Midbrain (tissue), 1 donor: ENCODE data around the gene C1orf35.
A peak's percentile ranks its signal among the peaks of the same experiment; 100 is the strongest.
"Not testable (repeated sequence)": the region's sequence is repeated elsewhere in the genome, so short reads cannot be mapped to it uniquely, and the experiment has no call there.

Source experiments
- DNase-seq: peaks from one replicate; lab custom pipeline; 2025; lab: John Stamatoyannopoulos, UW

Gene C1orf35

DNA sequence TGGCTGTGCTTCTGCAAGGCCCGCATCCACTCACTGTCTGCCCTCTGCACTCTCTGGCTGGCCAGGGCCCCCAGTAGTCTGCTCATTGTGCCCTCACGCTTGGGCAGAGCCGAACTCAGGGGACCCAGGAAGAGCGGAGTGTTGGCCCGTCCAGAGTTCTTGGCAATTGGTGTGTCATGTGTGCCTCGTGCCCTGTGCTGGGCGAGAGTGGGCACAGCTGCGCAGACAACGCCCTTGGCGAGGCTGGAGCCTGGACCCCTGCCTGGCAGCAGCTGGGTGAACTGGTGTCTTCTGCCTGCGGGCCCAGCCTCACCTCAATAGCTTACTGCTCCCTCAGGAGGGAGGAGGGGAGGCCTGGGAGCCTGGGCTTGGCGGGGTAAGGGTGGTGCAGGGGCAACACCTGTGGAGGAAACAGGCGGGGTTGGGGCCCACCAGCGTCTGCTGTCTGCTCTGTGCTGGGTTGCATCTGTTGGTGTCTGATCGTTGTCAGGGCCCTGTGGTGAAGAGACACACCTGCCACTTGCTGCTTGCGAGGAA lies 39.1 kb upstream of the C1orf35 start:
- DNase-seq = no peak

DNA sequence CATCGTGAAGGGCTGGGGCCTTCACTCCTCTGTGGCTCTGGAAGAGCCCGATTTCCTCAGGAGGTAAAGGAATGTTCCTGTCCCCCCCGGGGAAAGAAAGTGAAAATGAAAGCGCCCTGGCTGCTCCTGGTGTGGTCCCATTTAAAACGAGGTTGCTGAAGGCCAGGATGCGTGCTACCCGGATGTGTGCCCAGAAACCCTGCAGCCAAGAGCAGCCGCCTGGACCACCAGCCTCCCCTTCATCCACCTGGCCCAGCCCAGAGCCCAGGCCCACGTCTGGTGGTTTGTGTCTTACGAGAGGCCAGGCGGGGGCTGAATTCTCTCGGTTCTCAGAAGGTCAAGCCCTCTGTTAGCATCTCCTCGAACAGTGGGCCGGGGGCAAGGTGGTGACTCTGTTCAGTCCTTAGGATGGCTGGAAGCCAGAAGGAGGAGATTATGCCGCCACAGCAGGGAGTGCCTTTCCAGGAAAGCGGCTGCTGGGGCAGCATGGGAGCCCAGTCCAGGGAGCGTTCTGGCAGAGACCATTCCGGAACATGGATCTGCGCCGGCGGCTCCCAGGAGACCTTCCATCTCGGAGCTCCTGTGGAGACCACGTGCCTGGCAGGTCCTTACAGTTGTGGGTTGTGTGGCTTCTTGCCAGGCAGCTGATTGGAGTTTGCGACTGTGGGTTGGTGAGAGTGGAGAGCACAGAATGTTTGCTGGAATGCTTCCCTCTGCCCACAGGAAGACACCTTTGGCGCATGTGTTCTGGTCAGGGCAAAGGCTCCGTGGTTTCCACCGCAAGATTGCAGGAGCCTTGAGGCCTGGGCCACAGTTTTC lies 38.3 kb upstream of the C1orf35 start:
- no peak for DNase-seq

DNA sequence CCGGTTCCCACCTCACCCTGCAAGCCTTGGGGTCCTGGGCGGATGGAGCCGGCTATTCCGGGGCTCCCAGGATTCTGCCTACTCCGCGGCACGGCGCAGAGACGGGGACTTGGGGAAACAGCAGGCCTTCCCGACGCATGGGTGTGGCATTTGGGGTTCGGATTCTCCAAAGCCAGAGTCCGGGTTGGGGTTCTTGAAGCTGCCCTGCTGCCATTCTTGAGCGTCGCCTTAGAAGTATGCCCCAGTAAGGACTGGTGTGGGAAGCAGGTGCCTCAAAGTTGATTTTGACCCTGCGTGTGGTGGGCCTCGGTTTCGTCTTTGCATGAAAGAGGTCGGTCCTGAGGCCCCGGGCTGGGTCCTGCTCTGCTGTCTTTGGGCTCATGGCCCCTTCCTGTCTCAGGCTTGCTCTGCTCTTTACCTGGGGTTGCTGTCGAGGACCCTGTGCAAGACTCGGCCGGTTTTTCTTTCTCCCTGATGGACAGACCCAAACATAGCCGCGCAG lies 37.6 kb upstream of the C1orf35 start:
- no peak for DNase-seq

DNA sequence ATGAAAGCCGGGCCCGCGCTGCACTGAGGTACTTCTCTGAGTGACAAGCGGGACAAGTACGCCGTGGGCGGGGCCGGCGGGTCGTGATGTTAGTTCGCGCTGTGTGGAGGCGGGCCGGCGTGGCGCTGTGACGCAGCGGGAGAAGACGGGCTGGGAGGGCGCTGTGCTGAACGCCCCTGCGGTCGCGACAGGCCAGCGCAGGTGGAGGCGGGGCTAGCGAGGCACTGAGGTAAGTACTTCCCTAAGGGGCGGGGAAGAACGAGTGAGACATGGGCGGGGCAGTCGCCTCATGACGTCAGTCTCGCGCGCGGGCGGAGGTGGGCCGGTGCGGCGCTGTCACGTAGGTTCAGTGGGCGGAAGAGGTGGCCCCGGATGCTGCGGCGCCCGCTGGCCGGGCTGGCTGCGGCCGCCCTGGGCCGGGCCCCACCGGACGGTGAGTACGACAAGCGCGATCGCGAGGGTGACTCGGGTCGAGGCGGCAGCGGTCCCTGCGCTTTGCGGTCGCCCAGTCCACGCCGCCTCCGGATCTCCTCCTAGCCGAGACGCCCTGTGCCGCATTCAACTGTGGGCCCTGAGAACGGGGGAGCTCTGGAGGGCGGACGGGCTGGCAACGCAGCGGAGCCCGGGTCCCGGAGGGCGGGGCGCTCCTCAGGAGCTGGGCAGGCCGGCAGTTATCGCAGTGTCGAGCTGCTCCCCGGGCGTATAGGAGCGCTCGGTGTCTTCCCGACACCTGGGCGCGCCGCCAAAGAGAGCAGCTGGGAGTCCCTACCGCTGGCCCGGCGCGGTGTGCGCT lies 37.0 kb upstream of the C1orf35 start, which contains the start of gene GUK1:
TSS of gene GUK1 (plus strand) at position 349 of the 793 bp plus-strand sequence. CDS start at position 373, 24 bp downstream.
- DNase-seq = peak; percentile 95

DNA sequence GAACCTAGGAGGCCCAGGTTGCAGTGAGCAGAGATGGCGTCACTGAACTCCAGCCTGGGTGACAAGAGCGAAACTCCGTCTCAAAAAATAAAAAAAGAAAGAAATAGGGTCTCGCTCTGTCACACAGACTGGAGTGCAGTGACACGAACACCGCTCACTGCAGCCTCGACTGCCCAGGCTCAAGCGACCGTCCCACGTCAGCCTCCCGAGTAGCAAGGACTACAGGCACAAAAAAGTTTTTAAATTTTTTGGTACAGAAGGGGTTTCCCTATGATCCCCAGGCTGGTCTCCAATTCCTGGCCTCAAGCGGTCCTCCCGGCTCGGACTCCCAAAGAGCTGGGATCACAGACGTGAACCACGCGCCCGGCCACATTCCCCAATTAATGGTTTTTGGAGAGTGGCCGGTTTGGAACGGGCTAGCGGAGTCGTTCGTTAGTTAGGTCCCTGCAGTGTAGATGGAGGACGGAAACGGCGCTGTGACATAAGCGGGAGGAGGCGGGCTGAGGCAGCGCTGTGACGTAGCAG lies 36.3 kb upstream of the C1orf35 start:
- no peak for DNase-seq

DNA sequence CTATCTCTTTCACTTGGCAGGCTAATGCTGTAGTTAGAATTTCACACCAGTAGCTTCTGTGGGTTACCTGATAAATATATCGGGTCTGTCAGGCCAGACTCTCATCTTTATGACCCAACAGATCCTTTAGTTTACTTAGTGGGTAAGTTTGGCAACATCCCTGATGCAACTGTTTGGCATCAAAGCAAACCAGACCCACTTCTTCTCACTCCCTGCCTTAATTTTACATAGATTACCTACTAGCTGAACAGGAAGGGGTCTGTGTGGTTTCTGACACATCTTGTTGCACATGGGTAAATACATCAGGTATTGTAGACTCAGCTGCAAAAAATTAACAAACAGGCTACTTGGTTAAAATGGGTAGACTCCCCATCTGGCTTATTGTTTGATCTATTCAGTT lies 33.8 kb upstream of the C1orf35 start:
- no peak for DNase-seq

DNA sequence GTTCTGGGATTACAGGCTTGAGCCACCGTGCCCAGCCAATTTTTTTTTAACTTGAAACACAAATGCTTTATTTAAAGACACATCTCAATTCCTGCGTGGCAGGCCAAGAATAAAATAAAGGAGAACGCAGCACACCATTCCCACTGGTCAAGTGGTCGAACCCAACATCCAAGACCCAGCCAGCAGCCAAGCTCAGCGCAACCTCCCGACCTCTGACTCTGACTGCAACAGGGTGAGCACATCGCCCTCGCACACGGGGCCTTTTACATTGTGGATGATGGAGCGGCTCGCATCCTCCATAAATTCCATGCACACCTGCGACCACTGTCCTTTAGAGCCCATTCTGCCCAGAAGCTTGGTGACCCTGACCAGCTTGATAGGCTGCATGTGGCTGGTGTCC lies 31.5 kb upstream of the C1orf35 start:
- no peak for DNase-seq

- no peak for DNase-seq
Measured at GRCh38 chr1:228131766-228132165, 28.6 kb upstream of the C1orf35 start.

DNA sequence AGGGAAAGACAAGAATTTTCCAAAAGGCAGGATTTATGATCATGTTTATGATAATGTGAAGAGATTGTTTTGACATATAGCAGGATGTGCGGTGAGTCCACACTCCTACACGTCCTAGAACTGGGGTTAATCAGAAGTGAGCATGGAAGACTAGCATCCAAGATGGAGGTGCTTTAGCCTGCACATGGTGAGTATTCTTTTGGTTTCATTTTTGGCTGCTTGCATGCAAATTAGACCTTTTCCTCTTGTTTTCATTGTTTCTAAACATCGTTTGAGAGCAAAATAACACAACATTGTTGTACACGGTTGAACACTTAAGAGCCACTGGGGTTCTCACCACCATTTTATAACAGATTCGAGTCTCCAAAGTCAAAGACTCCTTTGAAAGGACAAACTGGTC lies 22.1 kb upstream of the C1orf35 start:
- DNase-seq = no peak

DNA sequence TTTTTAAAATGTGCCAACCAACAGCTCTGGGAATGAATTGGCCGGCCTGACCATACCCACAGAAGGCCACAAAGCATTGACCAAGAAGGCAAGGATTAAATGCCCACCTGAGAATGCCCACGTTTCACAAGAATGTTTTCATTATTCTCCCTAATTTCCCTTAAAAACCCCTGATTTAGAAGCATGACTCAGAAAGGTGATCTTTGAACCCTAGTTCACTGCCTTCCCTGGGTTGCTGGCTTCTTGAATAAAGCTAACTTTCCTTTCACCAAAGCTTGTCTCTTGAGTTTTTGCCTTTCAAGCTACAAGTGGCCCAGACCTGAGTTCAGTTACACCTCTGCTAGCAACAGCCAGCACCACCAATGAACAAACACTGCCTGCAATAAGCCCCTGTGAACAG lies 20.4 kb upstream of the C1orf35 start:
- DNase-seq = no peak

DNA sequence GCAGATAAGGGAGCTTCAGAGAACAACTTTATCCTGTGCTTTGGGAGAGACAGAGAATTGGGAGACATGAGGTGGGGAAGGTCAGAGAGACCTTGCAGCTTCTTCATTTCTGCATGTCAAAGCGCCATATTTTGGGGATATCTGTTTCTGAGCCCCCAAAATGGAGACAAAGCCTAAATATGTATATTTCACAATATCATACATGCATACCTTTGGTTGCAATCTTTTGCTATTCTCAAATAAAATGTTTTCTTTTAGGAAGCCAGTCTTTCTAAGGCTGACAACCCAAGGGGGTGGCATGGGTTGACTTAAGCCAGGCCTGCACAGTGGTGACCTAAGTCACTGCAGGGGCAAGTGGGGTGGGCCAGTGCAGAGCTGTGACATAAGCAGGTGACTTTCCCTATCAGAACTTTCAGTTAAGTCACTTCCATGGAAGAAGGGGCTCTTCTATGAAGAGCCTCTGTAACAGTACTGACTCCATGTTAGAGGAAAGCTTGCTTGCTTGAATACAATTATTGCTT lies 19.9 kb upstream of the C1orf35 start:
- DNase-seq = no peak

GRCh38 chr1:228120857-228121489 lies 17.8 kb upstream of the C1orf35 start:
- DNase-seq = no peak

DNA sequence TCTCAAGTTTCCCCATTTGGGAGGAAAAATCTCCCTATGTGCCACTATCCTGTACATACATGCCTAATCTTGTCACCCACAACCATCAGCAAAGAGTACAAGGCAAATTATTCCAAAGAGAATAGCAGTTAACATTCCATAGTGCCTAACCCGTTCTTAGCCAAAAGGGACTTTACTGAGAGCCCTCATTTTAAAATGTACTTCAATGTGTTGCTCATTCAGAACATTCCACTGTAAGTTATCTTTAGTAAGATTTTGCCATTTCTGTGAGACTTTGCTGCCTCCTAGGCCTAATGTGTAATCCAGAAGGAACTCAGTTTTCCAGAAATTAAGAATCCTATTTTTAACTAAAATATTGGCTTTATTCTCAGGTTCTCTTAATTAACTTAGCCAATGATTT lies 17.2 kb upstream of the C1orf35 start:
- no peak for DNase-seq

DNA sequence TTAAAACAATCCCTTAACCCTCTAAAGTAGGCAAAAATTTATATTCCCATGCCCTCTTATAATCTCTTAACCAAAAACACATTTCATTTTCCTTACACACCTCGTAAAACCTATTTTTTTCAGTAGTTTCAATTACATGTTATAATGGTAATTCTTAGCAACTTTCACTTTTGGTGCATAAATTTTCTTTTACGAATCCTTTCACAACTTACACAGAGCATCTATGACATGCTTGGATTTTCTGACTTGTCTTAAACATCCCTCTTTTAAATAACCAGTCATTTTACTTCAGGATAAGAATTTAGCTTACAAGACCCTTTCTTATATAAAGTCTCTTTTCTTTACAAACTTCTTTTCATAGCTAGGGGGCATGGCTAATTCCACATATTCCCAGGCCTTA lies 14.9 kb upstream of the C1orf35 start:
- DNase-seq = no peak

DNA sequence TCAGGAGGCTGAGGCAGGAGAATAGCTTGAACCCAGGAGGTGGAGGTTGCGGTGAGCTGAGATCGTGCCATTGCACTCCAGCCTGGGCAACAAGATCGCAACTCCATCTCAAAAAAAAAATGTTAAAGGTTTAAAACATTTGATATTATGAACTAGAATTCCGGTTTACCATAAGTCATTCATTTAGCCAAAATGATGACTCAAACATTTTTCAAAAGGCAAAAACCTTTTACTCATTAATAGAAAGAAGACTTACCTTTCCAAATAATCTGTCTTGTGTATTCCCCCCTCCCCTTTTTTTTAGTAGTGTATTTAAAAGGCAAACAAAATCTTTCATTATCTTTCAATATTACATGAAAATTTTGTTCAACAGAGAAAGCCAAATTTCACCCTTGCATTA lies 14.2 kb upstream of the C1orf35 start:
- no peak for DNase-seq

GRCh38 chr1:228114827-228115226 lies 11.7 kb upstream of the C1orf35 start:
- DNase-seq = no peak

DNA sequence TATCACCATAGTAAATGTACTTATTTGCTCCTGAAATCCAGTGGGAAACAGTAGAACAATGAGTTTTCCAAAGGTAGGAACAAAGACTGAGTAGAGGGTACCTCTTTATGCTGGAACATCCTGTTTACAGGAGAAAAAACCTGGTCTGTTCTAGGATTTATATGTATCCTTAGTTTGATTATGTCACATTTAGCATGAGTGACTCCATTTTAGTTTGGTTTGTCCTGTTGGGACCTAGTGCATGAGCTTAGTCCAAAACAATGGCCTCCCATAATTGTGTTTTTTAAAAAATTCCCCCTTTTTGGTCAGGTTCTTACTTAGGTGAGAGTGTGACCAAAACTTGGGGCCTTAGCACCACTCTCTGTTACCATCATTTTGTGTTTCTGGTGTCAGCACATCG lies 9.5 kb upstream of the C1orf35 start:
- no peak for DNase-seq

GRCh38 chr1:228112167-228112566 lies 9.0 kb upstream of the C1orf35 start:
- no peak for DNase-seq

DNA sequence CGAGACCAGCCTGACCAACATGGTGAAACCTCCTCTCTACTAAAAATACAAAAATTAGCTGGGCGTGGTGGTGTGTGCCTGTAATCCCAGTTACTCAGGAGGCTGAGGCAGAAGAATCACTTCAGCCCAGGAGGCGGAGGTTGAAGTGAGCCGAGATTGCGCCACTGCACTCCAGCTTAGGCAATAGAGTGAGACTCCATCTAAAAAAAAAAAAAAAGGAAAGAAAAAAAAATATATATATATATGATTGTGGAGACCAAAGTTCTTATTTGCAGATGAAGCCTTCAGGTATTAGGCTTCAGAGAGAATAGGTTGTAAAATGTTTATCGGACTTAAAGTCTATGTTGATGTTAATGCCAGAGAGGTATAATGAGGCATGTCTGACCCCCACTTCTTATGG lies 8.2 kb upstream of the C1orf35 start:
- DNase-seq = not testable (repeated sequence)

- DNase-seq = no peak
Measured at GRCh38 chr1:228110556-228110955, 7.4 kb upstream of the C1orf35 start.

- no peak for DNase-seq
Measured at GRCh38 chr1:228109962-228110488, 6.9 kb upstream of the C1orf35 start.
